KOPT-K1 (cell line): ENCODE results near the gene RNF113B.

Experiments used
- H3K27ac ChIP-seq: fragments of 200-600 bp; sonication (generic); 2 replicates; pipeline ENCODE4 v1.5.1; 2016; ENCODE audit warnings: antibody characterized with exemption, mild to moderate bottlenecking, low read depth, low read length; ENCODE audit not compliant: poor library complexity, severe bottlenecking
- H3K36me3 ChIP-seq: fragments of 200-600 bp; sonication (generic); 2 replicates; pipeline ENCODE4 v1.5.1; 2017; ENCODE audit warnings: antibody characterized with exemption, mild to moderate bottlenecking, low read length, moderate library complexity; ENCODE audit not compliant: insufficient read depth
- H3K9me3 ChIP-seq: fragments of 200-600 bp; sonication (generic); 2 replicates; pipeline ENCODE4 v1.5.1; 2017; ENCODE audit warnings: antibody characterized with exemption, low read length, mild to moderate bottlenecking; ENCODE audit not compliant: insufficient read depth, poor library complexity, severe bottlenecking

The RNF113B gene

DNA sequence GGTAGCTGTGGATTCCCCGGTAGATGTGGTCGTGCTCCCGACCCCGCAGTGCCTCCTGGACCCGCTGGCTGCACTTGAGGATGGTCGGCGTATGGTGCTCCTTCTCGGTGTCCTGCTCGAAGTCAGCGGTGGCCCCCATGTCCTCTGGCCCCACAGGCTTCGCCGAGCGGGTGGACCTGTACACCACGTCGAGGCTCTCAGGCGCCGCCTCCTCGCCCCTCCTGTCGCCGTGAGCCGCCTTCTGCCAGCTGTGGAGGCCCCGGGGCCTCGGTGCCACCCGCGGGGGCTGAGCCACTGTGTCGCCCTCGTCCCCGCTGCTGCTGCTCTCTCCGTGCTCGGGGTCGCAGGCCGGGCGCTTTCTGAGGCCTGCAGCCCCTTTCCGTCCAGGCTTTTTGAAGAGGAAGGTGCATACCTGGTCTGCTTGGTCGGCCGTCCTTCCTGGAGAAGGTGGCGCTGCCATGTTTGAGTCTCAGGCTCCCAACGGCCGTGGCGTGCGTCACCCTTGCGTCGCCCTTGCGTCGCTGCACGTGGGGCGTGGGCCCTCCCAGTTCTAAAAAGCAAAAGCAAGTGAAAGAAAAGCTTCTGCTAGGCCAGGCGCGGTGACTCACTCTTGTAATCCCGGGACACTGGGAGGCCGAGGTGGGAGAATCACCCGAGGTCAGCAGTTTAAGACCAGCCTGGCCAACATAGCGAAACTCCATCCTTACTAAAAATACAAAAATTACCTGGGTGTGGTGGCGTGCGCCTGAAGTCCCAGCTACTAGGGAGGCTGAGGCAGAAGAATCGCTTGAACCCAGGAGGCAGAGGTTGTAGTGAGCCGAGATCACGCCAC, at the start of gene RNF113B:
RNF113B (minus strand) TSS at position 493 of the 832 bp plus-strand sequence; CDS start at position 460, 33 bp downstream.
- Histone ChIP-seq H3K27ac (no peak within 1 kb of the TSS), H3K36me3 (no peaks in the 10 kb centered on the region), H3K9me3 (no peaks in the 10 kb centered on the region)

DNA sequence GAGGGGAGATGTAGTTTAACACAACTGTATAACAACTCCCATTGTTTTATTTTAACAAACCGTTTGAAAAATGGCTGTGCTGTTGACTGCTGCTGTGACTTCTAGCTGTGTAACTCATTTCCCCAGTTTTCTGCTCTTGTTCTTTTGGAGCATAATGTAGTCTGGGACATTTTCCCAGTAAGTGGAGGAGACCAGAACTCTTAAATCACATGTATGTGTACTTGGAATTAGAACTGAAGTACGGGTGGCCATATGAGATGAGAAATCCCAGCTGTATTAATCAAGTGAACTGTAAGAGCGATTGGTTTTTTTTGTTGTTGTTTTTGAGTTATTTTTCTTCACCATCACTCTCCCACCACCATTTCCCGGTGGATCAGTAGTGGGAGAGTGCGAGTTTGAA, 49.4 kb upstream of the RNF113B start:
- Histone ChIP-seq H3K9me3 (peaks cover 18% of the 10 kb centered on the region), H3K36me3 (no peaks in the 10 kb centered on the region), H3K27ac (no peak overlapping the region)

DNA sequence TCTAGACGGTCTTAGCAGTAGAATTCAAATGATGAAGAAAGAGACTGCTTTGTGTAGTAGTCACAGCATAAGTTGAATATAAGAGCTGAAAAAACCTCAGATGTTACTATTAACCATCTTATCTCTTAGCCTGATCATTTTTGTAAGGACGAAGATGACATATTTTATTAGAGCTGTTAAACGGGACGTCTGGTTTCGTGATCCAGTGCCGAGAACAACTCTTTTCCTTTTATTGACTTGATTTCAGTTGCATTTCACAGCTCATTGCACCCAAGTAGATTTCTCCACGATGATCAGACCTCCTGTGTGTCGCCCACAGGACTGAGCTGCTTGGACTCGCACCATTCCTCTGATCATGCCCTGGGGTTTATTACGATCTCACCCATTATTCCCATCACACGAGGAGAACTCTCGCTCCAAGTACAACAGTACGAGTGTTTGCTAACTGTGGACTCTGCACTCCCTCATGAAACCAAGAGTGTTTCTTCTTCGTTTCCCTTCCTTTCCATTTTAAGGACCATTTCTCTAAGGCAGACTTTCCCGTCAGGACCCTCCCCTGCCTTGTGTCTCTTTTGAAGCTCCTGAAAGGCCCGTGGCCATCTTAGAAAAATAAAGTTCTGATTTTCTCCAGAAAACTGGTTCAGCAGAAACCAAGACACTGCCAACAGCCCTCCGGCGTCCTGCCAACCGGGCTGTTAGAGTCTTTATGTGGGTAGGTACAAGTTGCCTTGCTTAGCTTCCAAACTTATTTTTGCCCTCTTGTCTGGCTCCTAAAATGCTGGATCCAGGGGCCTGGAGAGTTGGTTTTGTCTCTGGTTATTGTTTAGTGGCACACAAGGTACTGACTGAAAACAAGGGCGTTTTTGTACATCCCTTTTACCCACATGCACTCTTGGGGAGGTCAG, 48.2 kb upstream of the RNF113B start:
- H3K36me3 ChIP-seq = no peaks in the 10 kb centered on the region
- H3K27ac ChIP-seq = no peak overlapping the region
- peaks cover 10% of the 10 kb centered on the region for H3K9me3 ChIP-seq

DNA sequence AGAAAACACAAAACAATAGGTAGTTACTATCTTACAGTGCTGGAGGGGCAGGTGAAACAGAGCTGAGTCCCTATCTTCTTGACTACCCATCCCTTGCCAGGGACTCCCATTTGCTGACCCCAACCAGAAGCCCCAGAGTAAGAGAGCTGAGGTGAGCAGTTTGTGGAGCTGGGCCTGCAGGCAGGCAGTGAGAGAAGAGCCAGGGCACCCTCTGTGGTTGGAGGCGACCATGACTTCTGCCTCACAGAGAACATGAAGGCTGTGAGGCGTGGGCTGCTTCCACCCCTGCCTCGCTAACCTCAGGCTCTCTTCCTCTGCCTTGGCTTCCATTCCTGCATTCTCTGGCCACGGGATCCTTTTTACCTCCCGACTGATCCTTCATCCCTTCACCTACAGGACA, 47.5 kb upstream of the RNF113B start:
- Histone ChIP-seq H3K36me3 (no peaks in the 10 kb centered on the region), H3K9me3 (peaks cover 10% of the 10 kb centered on the region), H3K27ac (no peak overlapping the region)

DNA sequence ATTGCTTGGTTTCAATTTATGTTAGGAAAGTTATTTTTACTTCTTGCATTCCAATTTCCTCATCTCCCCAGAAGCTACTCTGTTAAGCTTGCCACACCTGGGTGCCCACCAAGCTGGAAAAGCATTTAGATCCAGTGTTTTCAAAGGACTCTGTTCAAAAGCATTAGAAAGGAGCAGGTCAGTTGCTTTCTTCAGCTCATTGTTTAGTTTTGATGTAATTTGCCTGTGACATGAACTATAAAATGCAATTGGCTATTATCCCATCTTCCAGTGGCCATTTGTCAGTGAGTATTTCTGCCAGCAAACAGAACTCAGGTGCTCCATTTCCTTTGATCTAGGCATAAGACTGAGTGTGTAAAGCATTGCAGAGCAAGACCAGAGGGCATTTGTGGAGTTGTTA, 46.7 kb upstream of the RNF113B start:
- H3K36me3 ChIP-seq = no peaks in the 10 kb centered on the region
- no peak overlapping the region for H3K27ac ChIP-seq
- peaks cover 10% of the 10 kb centered on the region for H3K9me3 ChIP-seq

DNA sequence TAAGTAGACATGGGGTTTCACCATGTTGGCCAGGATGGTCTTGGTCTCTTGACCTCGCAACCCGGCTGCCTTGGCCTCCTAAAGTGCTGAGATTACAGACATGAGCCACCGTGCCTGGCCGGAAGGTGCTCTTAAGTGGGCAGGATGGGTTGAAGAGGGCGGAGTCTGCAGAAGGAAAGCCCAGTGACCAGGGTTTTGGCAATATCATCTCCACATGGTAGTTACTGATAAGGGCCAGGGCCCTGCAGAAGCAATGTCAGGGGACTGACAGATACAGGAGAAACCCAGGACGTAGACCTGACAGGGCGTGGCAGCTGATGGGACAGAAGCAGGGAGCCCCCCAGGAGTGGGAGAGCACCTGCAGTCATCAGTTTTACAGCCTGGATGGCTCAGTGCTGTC, 45.7 kb upstream of the RNF113B start:
- Histone ChIP-seq H3K36me3 (no peaks in the 10 kb centered on the region), H3K27ac (no peak overlapping the region), H3K9me3 (peaks cover 4% of the 10 kb centered on the region)

DNA sequence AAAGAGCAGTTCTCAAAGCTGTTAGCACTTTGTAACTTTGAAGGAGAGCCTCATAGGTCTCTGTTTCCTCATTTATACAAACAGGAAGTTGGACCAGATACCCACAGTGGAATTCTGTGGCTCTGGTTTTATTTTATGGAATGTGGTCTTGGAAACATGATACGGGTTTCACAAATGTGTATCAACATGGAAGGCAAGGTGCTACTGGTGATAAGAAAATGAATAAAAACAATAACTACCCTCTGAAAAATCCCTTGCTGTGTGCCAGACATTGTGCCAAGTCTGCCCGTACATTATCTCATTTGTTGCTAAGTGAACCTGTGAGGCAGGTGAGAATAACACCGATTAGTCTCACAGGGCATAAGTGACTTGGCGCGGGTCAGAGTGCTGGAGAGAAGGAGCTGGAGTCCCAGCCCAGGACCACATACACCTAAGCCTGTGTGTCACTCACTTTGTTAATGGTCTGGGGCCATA, 45.0 kb upstream of the RNF113B start:
- Histone ChIP-seq H3K9me3 (peaks cover 4% of the 10 kb centered on the region), H3K27ac (no peak overlapping the region), H3K36me3 (no peaks in the 10 kb centered on the region)

DNA sequence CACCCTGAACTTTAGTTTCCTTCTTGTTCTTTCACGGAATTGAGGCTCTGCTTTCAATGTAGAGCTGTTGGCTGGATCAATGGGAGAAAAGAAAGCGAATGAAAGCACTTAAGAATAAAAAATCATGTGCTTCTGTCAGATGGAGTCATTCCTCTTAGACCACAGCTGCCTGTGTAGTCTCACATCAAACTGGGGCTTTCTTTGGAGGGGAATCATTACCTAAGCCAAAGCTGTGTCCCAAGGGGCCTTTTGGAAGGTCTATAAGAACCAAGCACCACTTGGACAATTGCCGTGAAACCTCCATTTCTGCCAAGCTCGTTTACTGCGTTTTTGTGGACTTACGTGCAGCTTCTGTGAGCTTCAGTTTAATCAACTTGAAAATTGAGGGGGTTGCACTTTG, 44.2 kb upstream of the RNF113B start:
- Histone ChIP-seq H3K27ac (no peak overlapping the region), H3K36me3 (no peaks in the 10 kb centered on the region), H3K9me3 (peaks cover 4% of the 10 kb centered on the region)

DNA sequence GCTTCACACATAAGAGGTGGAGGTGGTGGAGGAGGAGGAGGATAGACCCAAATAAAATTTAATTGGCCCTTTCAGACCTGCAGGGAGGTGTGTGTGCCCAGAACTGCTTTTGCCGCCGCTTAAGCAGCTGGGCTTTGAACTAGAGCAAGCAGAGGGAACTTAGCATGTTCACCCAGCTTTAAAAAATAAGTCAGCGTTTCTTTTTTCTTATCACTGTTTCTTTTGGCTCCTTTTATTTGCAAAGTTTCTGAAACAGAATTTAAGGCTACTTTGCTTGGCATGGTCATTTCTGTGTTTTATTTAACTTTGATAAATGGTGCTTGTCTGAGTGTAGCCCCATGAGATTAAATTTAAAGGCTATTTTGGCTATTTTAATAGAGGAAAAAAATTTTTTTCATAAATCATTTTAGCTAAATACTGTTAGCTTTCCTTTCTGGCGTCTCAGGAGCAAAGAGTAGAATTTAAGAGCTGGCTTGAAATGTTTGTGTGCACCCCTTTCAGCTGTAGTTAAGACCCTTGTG, 43.3 kb upstream of the RNF113B start:
- peaks cover 2% of the 10 kb centered on the region for H3K9me3 ChIP-seq
- H3K27ac ChIP-seq = no peak overlapping the region
- no peaks in the 10 kb centered on the region for H3K36me3 ChIP-seq

DNA sequence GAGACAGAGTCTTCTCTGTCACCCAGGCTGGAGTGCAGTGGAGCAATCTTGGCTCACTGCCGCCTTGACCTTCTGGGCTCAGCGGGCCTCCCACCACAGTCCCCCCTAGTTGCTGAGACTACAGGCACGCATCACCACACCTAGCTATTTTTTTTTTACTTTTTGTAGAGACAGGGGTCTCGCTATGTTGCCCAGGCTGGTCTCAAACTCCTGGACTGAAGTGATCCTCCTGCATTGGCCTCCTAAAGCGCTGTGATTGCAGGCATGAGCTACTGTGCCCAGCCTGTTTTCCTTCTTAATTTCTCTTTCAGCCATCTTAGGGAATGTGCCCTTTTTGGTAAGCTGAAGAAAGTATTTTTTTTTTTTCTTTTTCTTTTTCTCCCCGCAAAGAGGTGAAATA, 42.6 kb upstream of the RNF113B start:
- no peak overlapping the region for H3K27ac ChIP-seq
- no peaks in the 10 kb centered on the region for H3K9me3 ChIP-seq
- H3K36me3 ChIP-seq = no peaks in the 10 kb centered on the region

DNA sequence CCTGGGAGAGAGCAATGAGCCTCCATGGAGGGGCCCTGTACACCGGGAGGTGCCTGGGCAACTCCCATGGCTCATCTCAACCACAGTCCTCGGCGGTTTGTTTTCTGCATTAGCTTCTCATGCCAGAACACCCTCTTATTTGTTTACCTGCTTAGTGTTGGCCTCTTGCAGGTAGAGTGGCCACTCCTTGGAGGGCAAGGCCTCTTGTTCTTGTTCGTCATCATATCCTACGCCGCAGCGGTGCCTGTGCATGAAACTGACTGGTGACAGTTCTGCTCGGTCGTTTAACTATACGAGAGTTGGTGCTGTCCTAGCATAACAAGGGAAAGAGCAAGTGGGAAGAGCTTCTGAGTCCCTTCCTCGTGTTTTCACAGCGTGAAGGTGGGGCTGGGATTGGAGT, 40.5 kb upstream of the RNF113B start:
- Histone ChIP-seq H3K9me3 (no peaks in the 10 kb centered on the region), H3K36me3 (no peaks in the 10 kb centered on the region), H3K27ac (no peak overlapping the region)

DNA sequence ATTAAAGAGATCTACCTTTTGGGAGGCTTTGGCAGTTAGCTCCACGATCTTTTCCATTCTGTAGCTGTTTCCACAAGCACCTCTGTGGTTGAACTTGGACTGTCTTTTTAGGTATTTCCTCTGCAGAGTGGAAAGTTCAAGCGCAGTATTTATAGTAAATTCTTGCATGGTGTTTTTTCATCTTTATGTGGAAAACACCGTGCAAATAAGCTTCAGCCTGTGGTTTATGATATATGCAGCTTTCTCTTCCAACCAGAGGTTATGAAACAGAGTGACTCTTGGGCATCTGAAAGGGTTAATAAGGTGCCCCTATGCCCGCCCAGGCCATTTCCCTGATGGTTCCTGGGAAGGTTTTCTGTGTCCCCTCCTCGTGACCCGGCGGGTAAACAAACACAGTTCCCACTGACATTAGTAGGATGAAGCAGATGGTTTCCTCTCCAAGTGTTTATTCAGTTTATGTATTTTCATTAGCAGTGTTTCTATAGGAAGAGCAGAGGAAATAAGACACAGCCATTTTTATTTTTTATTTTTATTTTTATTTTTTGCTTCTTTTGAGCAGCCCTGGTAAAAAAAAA, 39.7 kb upstream of the RNF113B start:
- Histone ChIP-seq H3K9me3 (no peaks in the 10 kb centered on the region), H3K27ac (no peak overlapping the region), H3K36me3 (no peaks in the 10 kb centered on the region)

DNA sequence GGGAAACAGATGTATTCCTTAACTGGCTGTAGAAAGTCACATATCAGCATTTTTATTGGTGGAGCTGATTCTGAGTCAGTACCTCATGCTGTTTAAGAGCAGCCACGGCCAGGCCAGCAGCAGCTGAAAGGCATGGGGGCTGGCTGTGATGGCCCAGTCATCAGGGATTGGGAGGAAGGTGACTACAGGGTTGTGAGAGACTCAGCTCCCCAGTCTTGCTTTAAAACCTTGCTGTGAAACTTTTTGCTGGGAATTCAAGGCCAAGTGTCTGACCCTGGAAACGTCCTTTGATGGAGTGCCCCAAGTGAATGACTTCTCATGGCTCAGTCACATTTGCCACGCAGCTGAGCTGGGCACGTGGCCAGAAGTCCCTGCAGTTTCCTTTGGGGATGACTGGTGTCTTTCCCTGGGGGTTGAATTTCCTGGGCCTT, 39.1 kb upstream of the RNF113B start:
- Histone ChIP-seq H3K9me3 (no peaks in the 10 kb centered on the region), H3K27ac (no peak overlapping the region), H3K36me3 (no peaks in the 10 kb centered on the region)

DNA sequence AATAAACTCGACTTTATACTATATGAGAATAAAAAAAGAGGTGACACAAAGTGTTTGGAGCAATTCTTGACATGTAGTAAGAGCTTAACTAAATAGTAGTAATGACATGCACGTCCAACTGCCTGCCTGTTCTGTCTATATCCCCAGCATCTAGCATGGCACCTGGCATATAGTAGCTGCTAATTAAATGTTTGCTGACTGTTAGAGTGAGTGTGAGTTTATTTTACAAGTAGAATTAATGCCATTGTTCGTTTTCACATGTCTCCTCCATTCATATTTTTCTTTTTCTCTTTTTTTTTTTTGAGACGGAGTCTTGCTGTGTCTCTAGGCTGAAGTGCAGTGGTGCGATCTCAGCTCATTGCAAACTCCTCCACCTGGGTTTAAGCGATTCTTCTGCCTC, 38.4 kb upstream of the RNF113B start:
- no peaks in the 10 kb centered on the region for H3K9me3 ChIP-seq
- H3K36me3 ChIP-seq = no peaks in the 10 kb centered on the region
- no peak overlapping the region for H3K27ac ChIP-seq

DNA sequence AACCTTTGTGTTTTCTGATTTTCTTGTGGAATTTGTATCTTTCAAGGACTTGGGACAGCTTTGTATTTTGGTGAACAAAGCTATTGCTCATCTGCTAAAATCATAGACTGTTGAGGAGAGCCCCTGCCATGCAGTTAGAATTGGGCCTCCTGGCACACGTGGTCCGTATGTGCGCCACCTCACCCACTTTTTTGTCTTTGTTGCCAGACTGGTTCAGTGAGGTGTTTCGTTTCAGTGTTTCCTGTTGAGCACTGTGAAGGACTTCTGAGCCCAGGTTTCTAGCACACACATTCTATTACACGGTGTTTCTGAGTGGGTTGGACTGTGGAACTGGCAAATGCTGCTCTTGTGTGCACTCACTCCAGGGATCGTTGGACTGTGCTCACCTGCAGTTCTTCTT, 37.6 kb upstream of the RNF113B start:
- Histone ChIP-seq H3K27ac (no peak overlapping the region), H3K9me3 (no peaks in the 10 kb centered on the region), H3K36me3 (no peaks in the 10 kb centered on the region)
